Ascending aorta (tissue), 2 donors: ENCODE data around the gene IDNK. TPM values are rescaled to one million over a fixed set of nuclear protein-coding genes. Genes with fewer than 3 reads are reported as not detected.

Experiments
- DNase-seq, 2 donors: peaks; one replicate each; pipeline ENCODE4 v3.0.0-alpha.2; 2019; ENCODE audit warnings: low spot score in 2 of 2
- H3K27ac ChIP-seq, 2 donors: fragments of 200-600 bp; sonication (generic); one replicate each; pipeline ENCODE4 v1.5.1; 2016 to 2017; ENCODE audit warnings: mild to moderate bottlenecking in 1 of 2
- H3K27me3 ChIP-seq: fragments of 200-600 bp; sonication (generic); one replicate; pipeline ENCODE4 v1.5.1; 2017
- H3K36me3 ChIP-seq, 2 donors: fragments of 200-600 bp; sonication (generic); one replicate each; pipeline ENCODE4 v1.5.1; 2016
- H3K4me1 ChIP-seq, 2 donors: fragments of 200-600 bp; sonication (generic); one replicate each; pipeline ENCODE4 v1.5.1; 2016 to 2017; ENCODE audit warnings: mild to moderate bottlenecking in 1 of 2
- H3K4me3 ChIP-seq, 2 donors: fragments of 200-600 bp; sonication (generic); one replicate each; pipeline ENCODE4 v1.5.1; 2016 to 2017; ENCODE audit warnings: mild to moderate bottlenecking in 1 of 2
- H3K9me3 ChIP-seq, 2 donors: fragments of 200-600 bp; sonication (generic); one replicate each; pipeline ENCODE4 v1.5.1; 2016
- CTCF ChIP-seq, 3 experiments: fragments of 200-600 bp in 2 of 3; fragments of 450-650 bp in 1 of 3; sonication (generic) in 2 of 3; IDR thresholded peaks; one replicate each; pipeline ENCODE4 v1.5.1; 2016 to 2019; ENCODE audit warnings: antibody characterized with exemption in 3 of 3, mild to moderate bottlenecking in 1 of 3, moderate library complexity in 1 of 3
- intact Hi-C: fragments of 100-400 bp; cut with DNase I; formaldehyde crosslinking; loops from one replicate; pipeline ENCODE4 v1.15.1; 2023
- total RNA-seq: library from RNA; depleted of rRNA; stranded (reverse); fragments of >200 nt; gene quantifications from one replicate; pipeline ENCODE4 v1.1.0, GENCODE V29; 2016

The IDNK gene
- total RNA-seq, 1 donor from 2014 or later = not detected

GRCh38 chr9:83656032-83656680 lies 33.2 kb downstream of the IDNK start:
- no peak for TF ChIP-seq CTCF (IDR thresholded peaks at IDR 0.05)
- H3K9me3 ChIP-seq = no peaks in the 10 kb centered on the region
- H3K27me3 ChIP-seq = no peaks in the 10 kb centered on the region
- no peaks in the 10 kb centered on the region for H3K4me1 ChIP-seq
- DNase-seq = no peak
- intact Hi-C loops = no loop called here
- peaks cover 52% of the 10 kb centered on the region in 2 donors for H3K36me3 ChIP-seq
- no peak overlapping the region for H3K27ac ChIP-seq
- H3K4me3 ChIP-seq = no peak overlapping the region

GRCh38 chr9:83656952-83657351 lies 34.0 kb downstream of the IDNK start:
- DNase-seq = no peak
- no peak overlapping the region for H3K27ac ChIP-seq
- no peak for TF ChIP-seq CTCF (IDR thresholded peaks at IDR 0.05)
- no peaks in the 10 kb centered on the region for H3K4me1 ChIP-seq
- peaks cover 51 to 52% of the 10 kb centered on the region in 2 donors for H3K36me3 ChIP-seq
- H3K27me3 ChIP-seq = no peaks in the 10 kb centered on the region
- intact Hi-C loops = no loop called here
- H3K9me3 ChIP-seq = no peaks in the 10 kb centered on the region
- no peak overlapping the region for H3K4me3 ChIP-seq

- H3K4me1 ChIP-seq = no peaks in the 10 kb centered on the region
- H3K4me3 ChIP-seq = no peak overlapping the region
- TF ChIP-seq CTCF (IDR thresholded peaks at IDR 0.05) = no peak
- no peak overlapping the region for H3K27ac ChIP-seq
- no peaks in the 10 kb centered on the region for H3K9me3 ChIP-seq
- intact Hi-C loops = no loop called here
- H3K36me3 ChIP-seq = peaks cover 60 to 71% of the 10 kb centered on the region in 2 donors
- no peaks in the 10 kb centered on the region for H3K27me3 ChIP-seq
- no peak for DNase-seq
Observed at GRCh38 chr9:83662933-83663332, 40.0 kb downstream of the IDNK start.

- Histone ChIP-seq H3K4me3 (no peak overlapping the region), H3K36me3 (peaks cover 43 to 57% of the 10 kb centered on the region in 2 donors), H3K27me3 (no peaks in the 10 kb centered on the region), H3K9me3 (no peaks in the 10 kb centered on the region), H3K4me1 (no peaks in the 10 kb centered on the region), H3K27ac (no peak overlapping the region)
- no peak for DNase-seq
- no peak for TF ChIP-seq CTCF (IDR thresholded peaks at IDR 0.05)
- intact Hi-C loops = no loop called here
Observed at GRCh38 chr9:83665580-83666200, 42.7 kb downstream of the IDNK start.

GRCh38 chr9:83669067-83669466 lies 46.1 kb downstream of the IDNK start:
- Histone ChIP-seq H3K9me3 (no peaks in the 10 kb centered on the region), H3K36me3 (peaks cover 22 to 56% of the 10 kb centered on the region in 2 donors), H3K4me3 (no peak overlapping the region), H3K27me3 (no peaks in the 10 kb centered on the region), H3K4me1 (no peaks in the 10 kb centered on the region), H3K27ac (no peak overlapping the region)
- intact Hi-C loops = no loop called here
- DNase-seq = no peak
- TF ChIP-seq CTCF (IDR thresholded peaks at IDR 0.05) = no peak
